NCI-H2107 treated with DMSO at 0.1 percent for 48 hours (cell line): ENCODE measurements around the gene PLCD3.

Experiments used
- DNase-seq: peaks from one replicate; lab custom pipeline; 2025; ENCODE audit not compliant: unreplicated experiment; lab: John Stamatoyannopoulos, UW

Gene PLCD3

GRCh38 chr17:45081047-45081703 is 51.1 kb downstream of the PLCD3 start:
- DNase-seq: no peak

DNA sequence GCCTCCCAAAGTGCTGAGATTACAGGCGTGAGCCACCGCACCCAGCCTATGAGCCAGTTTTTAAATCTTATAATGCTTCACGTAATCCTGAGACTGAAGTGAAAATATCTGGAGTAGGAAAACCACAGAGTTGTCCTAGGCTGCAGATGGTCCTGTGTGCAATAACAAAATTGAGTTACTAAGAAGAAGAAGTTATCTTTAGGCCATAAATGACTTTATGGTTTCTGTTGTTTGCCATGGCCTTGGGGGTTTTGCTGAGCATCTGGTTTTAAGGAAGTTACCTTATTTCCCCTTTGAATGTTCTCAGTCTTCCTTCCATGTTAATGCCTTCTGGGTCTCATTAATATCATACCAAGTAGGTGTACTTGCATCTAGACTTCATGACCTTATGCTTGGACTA is 54.7 kb downstream of the PLCD3 start:
- DNase-seq: no peak

GRCh38 chr17:45073414-45074070 is 58.8 kb downstream of the PLCD3 start:
- DNase-seq: no peak

- DNase-seq: no peak
These were observed 61.5 kb downstream of the PLCD3 start for GRCh38 chr17:45070809-45071208.

GRCh38 chr17:45070001-45070400 is 62.3 kb downstream of the PLCD3 start:
- no peak for DNase-seq

- no peak for DNase-seq
These were observed 64.7 kb downstream of the PLCD3 start for GRCh38 chr17:45067637-45068036.

GRCh38 chr17:45063198-45063597 is 69.1 kb downstream of the PLCD3 start:
- DNase-seq: no peak

GRCh38 chr17:45061606-45062205 is 70.6 kb downstream of the PLCD3 start:
- no peak for DNase-seq

DNA sequence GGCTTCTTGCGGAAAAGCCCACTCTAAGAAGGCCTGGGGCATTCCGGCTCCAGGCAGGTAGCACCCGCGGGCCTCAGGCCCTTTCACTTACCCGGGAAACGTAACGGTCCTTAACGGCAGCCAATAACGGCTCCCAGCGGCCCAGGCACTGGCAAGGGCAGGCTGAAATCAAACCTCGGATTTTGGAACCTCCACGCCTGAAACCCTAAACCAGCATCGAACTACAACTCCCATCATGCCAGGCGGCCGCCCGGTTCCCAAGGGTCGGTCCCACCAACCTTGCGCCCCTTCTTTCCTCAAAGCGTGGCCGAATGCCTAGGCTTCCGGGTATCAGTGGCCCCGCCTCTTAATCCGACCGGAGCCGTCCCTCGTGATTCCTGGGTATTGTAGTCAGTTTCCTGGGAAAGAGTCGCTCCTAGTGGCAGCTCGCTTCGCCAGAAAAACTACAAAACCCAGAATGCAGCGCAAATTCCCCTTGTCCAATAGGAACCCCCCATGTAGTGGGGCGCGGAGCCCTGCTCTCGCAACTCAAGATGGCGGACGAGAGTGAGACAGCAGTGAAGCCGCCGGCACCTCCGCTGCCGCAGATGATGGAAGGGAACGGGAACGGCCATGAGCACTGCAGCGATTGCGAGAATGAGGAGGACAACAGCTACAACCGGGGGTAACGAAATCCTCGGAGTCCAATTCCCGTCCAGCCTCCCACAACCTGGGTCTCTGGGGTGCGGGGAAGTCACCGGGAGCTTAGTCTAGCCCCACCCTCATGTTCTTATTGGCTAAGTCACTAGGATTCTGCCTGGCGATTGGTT is 71.3 kb downstream of the PLCD3 start, which contains the start of gene NMT1:
Gene NMT1, plus strand, starts transcription at position 521 of the 809 bp plus-strand sequence. Its CDS starts 13 bp downstream, at position 534.
- DNase-seq: peak; percentile 99

GRCh38 chr17:45060382-45060796 is 71.9 kb downstream of the PLCD3 start:
- no peak for DNase-seq
